GM20000 (cell line): ENCODE measurements around the gene SMARCD2.

Experiments
- DNase-seq: peaks from one replicate; pipeline ENCODE4 v3.0.0; 2012; ENCODE audit warnings: low spot score
- TF ChIP-seq, protein P1 (sequence below): IDR thresholded peaks from 2 replicates; pipeline ENCODE4 v1.5.1; 2012; ENCODE audit warnings: mild to moderate bottlenecking, control low read depth; ENCODE audit errors: extremely low read depth, missing control alignments

SMARCD2 gene

DNA sequence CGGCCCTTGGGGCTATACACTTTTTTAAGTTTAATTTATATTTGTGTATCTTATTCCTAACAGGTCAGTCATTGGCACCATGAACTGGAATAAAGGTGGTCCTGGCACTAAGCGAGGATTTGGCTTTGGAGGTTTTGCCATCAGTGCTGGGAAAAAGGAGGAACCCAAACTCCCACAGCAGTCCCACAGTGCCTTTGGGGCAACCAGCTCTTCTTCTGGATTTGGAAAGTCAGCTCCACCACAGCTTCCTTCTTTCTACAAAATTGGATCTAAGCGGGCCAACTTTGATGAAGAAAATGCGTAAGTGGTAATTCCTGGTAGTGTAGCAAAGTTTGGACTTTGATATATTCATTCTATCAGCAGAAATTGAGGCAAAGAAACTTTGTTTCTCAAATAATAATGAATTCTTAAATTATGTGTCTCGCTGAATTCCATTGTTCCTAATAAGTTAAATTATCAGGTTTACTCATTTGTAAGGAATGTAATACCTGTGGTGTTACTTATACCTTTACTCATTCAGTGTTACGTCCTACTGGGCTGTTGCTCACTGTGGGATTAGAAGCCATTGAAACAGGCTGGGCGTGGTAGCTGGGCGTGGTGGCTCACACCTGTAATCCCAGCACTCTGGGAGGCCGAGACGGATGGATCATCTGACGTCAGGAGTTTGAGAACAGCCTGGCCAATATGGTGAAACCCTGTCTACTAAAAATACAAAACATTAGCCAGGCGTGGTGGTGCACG lies 55.3 kb downstream of the SMARCD2 start:
- TF ChIP-seq, protein P1, sequence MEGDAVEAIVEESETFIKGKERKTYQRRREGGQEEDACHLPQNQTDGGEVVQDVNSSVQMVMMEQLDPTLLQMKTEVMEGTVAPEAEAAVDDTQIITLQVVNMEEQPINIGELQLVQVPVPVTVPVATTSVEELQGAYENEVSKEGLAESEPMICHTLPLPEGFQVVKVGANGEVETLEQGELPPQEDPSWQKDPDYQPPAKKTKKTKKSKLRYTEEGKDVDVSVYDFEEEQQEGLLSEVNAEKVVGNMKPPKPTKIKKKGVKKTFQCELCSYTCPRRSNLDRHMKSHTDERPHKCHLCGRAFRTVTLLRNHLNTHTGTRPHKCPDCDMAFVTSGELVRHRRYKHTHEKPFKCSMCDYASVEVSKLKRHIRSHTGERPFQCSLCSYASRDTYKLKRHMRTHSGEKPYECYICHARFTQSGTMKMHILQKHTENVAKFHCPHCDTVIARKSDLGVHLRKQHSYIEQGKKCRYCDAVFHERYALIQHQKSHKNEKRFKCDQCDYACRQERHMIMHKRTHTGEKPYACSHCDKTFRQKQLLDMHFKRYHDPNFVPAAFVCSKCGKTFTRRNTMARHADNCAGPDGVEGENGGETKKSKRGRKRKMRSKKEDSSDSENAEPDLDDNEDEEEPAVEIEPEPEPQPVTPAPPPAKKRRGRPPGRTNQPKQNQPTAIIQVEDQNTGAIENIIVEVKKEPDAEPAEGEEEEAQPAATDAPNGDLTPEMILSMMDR = no peak
- no peak for DNase-seq

DNA sequence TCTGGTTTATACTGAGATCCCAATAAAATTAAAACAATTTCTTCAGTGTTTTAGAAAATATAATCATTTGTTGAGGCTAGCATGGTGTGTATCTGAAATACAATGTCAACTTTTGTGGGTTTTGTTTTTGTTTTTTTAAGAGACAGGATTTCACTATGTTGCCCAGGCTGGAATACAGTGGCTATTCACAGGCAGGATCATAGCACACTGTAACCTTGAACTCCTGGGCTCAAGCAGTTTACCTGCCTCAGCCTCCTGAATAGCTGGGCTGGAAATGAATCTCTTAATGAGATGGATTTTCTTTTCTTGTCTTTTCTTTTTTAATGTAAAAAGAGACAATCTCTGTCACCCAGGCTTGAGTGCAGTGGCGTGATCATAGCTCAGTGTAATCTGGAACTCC lies 56.4 kb downstream of the SMARCD2 start:
- DNase-seq = no peak
- TF ChIP-seq, protein P1 = no peak

DNA sequence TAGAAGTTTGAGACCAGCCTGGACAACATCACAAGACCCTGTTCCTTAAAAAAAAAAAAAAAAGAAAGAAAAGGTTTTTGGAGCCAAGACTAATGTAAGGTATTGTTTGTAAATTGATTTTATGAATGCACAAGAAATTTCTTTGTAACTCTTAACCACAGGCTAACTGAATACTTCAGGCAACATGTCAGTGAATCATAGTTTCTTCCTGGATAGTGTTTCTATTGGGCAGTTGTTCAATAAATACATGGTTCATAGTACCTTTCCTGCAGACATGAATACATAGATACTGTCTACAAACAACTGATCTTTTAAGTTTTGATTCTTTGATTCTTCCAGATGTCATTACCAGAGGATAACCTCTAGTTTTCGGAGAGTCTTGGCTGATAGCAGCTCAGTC lies 56.9 kb downstream of the SMARCD2 start:
- TF ChIP-seq, protein P1 = no peak
- no peak for DNase-seq

DNA sequence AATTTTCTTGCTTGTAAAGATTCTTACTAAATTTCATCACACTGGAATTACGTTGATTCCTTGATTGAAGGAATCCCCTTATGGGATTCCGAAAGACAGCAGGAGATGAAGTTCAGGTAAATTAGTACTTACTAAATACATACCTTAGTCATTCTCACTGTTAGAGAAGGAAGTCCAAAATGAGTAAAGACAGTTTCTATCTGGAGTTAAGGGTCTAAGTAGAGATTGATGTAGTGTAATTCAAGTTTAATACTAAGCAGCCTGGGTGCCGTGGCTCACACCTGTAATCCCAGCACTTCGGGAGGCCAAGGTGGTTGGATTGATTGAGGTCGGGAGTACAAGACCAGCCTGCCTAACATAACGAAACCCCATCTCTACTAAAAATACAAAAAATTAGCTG lies 59.0 kb downstream of the SMARCD2 start:
- TF ChIP-seq, protein P1 = no peak

More for the DNA sequence above, 59.0 kb downstream of the SMARCD2 start:
- no peak for DNase-seq
